Suppressor macrophage (primary cell): ENCODE data around the gene EFNA5.

Experiments used
- DNase-seq, 4 experiments: peaks; one replicate each; pipeline ENCODE4 v3.0.0-alpha.2; 2020 to 2022

The EFNA5 gene

DNA sequence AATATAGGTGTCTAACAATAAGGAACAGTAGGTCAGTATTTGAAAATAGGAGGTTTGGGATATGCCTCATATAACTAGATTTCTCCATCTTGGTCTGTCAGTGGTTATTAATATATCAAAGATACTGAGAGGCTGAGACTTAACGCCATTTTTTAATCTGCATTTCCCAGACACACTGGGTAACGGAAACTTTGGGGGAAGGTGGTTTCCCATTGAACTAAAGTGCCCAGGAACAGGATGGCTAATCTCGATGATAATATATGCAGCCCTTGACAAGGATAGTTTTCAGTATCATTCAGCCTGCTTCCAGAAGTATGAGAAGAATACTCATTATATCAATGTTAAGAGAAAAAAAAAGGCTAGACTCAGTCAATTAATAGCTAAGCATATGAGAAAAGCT lies 30.7 kb downstream of the EFNA5 start:
- no peak for DNase-seq

DNA sequence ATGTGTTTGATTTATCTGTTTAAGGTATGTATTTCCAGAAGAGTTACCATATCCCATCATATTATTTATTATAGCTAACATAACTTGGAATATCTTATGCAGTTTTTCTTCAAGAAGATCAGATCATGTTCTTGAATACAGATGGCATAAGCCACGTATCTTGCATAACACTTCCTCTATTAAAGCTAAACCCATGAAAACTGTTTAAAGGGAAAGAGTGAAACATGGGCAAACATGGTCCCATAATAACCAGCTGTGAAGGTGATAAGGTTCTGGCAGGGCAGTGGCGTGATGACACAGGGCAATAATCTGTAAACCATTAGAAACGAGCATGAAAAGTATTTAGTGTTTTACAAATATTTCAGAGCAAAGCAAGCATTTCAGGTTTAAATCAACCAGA lies 34.2 kb downstream of the EFNA5 start:
- DNase-seq: peak in 1 of 4 experiments; percentile 1

DNA sequence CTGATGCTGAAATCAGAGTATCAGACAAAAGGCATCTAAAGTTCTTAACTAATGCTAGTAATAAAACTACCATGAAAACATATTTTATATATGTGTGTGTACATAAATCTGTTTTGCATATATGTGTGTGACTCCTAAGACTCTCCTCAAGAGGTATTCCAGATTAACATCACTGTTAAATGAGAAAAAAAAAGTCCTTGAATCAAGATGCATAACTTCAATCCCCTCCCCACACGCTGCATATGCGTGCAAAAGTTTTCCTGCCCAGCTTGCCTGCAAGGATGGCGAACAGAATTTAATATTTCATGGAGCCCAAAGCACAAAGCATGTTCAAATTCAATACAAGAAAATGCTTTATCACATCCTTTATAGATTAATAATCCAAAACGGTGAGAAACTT lies 34.7 kb downstream of the EFNA5 start:
- DNase-seq: no peak

DNA sequence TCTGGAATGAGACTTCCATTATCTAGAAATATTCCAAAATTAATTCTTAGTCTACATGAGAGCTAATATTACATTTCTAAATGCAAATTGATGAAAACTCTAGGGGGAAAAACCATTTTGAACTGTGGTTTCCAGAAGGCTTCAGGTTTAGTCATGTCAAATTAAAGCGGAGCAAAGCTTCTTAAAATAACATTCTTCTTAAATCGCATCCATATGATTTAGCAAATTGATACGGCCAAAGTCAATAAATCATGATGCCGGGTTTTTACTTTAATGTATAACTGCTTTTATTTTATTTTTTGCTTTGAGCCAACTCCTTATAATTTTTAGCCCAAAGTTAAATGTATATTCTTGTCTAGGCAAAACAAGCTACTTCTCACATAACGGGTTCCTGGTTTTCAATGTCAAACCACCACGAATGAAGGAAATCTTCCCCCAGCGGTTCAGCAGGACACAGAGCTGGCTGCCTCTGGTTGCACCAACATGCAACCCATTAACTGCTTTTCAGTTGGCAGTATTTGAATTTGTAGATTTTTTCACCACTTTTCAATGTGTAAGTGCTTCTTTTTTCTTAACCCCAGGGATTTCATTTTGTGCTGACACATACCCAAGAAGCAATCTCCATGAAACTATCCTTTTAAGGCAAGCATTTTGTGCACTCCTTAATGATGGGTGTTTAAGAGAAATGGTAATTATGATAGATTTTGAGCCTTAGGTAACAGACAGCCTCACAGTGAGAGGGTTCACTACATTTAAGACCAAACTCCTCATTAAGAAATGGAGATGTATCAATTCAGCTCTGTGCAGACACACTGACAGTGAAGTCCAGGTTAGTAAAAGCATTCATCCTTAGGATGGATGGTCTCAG lies 35.5 kb downstream of the EFNA5 start:
- no peak for DNase-seq

DNA sequence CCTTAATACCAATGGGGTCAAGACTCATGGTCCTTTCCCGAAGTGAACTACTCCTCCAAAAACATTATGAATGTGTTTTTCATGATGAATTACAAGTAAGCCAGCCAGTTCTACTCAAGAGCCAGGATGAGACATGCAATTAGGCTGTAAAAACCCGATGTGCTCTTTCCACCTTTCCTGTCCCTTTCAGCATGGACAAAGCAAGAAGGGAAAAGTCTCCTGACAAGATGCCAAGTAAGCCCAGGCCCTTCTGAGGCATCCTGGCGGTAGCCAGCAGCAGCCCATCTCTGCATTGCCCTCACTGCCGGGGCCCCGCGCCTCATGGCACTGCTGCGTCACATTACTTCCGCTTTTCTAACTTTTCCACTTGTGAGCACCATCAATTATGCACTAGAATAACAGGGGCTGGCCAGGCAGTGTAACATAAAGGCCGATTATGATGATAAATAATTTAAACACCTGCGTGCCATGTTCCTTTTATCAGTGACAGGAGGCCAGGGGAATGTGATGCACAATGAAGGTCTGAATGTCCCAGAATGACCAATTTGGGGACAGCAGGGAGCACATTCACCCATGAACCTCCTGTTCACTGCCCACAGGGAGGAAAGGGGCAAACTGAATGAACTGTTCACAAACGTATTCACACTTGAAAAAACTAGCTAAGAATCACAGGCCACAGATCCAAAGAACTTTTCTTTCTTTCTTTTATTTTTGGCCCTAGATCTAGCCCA lies 37.4 kb downstream of the EFNA5 start:
- no peak for DNase-seq

DNA sequence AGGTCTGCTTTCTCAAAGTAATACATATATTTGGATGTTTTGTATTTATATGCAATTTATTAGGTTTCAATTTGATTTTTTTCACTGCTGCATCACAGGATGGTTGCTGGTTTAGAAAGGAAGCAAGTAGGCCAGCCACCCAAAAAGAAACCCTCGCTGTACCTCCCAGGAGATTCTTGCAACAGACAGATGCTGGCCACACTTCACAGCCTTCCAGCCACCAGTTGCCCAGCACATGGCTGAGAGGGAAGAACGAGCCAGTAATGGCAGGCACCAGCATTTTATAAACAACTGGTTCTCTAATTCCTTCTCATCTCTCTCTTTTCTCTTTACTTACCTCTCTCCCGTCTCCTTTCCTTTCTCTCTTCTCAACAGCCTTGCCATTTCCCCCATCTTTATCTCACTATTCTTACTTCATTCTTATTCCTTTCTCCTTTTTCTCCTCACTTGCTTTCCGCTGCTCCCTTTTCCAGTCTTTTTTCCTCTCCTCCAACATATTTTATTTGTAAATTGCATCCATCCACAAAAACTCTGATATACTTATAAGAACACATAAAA lies 38.9 kb downstream of the EFNA5 start:
- no peak for DNase-seq

DNA sequence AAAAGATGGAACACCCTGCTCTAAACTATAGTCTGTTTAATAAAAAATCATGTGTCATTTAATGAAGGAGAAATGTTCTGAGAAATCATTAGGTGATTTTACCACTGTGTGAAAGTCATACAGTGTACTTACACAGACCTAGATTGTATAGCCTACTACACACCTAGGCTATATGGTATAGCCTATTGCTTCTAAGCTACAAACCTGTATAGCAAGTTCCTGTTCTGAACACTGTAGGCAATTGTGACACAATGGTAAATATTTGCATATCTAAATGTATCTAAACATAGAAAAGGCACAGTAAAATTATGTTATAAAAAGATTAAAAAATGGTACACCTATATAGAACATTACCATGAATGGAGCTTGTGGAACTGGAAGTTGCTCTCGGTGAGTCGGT lies 40.6 kb downstream of the EFNA5 start:
- no peak for DNase-seq

DNA sequence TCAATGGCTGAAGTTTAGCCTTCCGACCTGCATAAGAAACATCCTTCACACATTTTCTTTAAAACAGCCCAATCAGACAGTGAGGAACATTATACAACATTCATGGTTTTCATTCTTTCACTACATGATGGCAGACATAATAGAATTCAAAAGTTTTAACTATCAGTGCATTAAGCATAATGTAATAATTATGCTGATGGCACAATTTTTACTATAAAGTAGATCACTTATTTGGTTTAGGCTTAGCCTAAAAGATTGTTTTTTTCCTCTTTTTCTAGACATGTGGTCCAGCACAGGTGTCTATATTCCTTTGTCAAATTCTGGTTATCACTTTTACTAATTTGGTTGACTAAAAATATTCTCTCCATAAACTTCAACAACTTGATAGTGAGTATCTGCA lies 46.5 kb downstream of the EFNA5 start:
- DNase-seq: no peak

DNA sequence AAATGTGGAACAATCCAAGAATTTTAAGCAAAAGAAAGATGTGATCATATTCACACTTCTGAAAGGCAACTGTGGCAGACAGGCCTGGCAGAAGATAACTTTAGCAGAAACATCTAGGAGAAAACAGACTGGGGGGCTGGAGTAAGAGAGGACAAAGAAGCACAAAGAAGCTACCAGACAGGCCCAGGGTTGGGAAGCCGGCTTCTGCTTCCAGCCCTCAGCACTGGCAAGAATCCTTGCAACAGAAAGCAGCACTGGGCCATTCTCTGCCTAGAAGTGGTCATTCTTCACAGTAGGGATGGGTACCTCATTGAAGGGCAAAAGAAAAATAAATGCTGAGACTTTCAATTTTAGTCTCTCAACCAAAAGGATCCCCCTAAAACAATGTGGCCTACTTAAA lies 49.6 kb downstream of the EFNA5 start:
- DNase-seq: no peak

DNA sequence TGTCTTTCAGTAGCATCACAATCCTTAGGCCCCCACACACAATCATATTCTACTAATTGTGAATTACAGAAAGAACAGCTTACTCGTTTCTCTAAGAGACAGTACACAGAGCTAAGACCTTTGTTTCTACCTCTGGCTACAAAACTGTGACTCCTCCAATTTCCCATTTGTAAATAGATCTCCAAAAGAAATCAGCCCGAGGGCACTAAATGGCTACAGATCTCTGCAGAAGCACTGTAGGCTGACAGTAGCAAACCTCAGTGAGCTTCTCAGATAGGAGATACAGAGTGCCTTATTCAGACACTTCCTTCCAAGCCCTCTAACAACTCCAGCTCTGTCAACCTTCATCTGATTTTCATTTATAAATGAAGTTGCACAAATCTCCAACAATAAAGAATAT lies 51.0 kb downstream of the EFNA5 start:
- DNase-seq: no peak

DNA sequence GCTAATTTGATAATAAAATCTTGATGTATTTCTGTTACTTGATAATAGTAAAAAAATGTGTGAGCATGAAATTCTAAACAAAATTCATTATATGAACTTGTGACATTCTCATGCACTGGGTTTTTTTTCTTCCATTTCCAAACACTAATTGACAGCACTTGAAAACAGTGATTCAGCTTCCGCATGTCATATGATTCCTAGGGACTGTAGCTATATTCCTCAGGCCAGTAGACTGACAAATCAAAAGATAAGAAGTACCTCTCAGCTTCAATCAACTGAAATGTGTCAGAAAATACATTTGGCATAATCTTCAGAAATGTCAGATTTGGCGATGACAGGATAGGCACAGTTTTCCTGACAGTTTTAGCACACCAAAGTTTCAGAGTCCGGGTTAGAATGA lies 52.5 kb downstream of the EFNA5 start:
- DNase-seq: no peak

DNA sequence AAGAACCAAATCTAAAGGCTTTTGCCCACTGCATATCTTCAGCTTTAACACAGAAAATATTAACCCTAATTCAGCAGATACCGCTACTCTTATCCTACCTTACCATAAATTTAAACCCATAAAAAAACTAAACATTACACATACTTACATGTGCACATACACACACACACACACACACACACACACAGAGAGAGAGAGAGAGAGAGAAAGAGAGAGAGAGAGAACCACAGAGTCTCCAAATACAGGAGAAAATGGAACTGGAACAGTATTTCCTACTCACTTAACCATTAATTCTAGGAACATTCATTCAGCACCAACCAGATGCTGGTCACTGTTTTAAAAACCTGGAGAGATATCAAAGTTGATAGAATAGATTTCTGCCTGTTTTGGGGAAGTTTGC lies 53.7 kb downstream of the EFNA5 start:
- DNase-seq: no peak

DNA sequence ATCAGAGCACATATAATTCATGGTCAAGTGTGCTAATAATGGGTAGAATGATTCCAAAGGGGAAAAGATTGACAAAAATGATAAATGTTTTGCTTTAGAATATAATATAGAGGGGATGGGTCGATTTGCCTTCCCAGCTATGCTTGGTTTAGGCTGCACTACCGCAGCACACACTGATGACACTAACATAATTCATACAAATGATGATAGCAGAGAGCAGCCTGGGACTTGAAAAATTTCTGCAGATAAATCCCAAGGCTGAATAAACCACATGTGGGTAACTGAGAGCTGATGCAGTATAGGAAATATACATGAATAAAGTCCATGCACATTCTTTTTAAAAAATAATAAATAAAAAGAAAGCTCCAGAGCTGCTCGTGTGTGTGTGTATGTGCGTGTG lies 54.5 kb downstream of the EFNA5 start:
- no peak for DNase-seq

DNA sequence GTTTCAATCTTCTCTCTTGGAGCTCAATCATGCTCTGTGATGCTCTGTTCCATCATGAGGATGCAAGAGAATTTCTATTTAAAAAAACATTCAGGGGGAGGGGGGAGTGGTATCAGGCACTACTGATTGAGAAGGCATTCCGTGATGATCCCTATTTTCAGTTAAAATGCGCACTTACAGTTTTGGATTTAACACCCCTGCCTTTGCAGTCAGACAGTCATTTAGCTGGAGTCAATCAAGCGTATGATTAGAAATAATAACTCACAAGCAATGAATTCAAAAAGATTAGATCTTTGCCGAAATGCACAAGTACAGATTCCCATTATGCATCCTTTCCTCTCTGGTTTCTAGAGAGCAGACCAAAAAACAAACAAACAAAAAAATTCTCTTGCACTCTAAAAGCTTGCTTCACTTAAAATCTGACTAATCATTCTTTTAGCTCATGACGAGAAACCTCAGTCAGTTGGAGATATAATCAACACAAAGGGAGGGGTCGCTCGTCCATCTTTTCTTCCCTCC lies 55.4 kb downstream of the EFNA5 start:
- DNase-seq: no peak

DNA sequence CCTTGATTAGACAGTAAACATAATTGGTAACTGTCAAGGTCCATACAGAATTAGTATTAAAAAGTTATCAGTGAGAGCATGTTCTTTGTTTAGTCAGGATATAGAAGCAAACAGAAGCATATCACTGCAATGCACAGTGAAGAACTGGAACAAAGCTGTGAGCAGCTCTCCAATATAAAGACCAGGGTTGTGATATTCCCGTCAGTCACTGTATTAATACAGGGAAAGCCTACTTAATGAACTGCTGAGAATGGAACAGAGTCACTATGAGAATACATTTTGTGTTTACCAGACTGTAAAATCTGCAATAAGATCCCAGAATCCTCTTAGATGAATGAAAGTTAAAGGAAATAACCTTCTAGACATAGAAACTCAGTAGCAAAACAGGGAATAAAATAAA lies 58.2 kb downstream of the EFNA5 start:
- DNase-seq: no peak

DNA sequence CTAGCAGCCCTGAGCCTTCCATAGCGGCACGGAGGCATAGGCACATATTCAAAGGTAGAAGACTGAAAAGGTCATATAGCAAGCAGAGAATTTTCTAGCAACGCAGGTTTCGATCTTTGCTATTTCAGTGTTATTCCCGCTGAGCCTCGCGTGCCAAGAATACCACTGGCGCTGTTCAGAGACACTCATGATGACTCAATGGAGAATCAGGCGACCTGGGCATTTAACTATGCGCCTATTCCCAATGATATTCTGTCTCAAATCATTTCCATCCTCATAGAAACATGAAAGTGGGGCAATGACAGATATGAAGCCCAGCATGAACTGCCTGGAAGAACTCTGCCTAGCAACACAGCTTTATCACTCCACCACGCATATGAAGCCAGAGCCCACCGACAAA lies 59.9 kb downstream of the EFNA5 start:
- no peak for DNase-seq

DNA sequence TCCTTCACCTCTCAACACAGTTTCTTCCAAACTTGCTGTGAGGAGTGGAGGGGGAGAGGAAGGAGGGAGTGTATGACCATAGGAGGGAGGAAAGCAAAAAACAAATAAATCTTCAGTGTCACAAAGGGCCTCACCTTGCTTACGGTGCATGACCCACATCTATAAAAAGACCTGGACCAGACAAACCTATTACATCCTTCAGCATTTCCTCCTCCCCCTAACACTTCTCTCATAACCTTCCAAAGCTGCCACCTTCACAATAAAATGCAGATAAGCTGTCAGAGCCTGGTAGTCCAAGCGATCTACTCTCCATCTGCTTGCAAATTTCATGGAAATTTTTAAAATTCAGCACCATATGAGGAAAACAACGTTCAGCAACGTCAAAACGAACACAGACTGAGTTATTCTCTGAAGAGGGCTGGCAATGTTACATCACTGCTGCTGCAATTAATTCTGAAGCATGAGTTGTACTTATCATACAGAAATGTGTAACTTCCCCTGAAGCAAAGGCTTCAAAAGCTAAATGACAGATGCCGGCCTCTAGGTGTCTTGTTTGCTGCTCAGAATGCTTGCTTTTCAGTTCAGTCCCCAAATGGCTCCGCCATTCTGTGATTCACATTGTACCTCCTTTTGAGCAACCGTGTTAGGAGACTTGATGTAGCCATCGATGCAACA lies 62.9 kb downstream of the EFNA5 start:
- no peak for DNase-seq

DNA sequence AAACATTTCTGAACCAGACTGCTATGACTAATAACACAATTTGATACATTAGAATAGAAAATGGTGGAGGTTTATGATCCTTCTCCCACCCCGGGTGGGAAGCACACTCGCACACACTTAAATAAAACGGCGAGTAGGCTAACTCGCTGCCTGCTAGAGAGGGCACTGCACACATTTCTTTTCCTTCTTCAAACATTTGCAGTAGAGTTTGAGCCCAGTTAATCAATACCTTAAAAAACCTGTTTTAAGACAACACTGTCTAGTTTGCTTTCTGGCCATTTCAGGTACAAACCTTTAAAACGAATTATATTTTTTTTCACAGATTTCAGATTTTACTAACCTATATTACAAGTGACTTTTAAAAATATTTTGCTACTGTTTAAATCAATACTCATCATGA lies 63.5 kb downstream of the EFNA5 start:
- no peak for DNase-seq

DNA sequence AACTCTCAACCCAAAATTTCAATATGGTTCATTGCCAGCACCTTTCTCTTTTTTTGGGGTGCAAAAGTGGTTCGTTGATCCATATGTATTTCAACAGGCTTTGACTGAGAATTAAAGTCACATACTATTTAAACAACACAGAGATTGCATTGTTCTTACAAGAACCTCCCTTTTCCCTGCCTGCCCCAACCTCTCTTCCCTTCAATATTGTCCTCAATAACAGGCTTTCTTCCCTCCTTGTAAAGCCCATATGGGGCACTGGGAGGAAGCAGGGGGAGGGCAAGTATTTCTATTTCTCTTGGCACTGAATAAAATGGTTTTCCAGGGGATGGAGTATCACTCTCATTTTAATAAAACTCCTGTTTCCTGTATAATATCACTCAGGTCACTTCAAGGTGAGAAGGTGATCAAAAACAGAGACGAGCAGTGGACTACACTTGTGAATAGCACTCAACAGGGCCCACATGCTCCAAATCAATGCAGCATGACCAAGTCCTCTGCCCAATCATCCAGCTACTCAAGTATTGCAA lies 65.1 kb downstream of the EFNA5 start:
- no peak for DNase-seq

DNA sequence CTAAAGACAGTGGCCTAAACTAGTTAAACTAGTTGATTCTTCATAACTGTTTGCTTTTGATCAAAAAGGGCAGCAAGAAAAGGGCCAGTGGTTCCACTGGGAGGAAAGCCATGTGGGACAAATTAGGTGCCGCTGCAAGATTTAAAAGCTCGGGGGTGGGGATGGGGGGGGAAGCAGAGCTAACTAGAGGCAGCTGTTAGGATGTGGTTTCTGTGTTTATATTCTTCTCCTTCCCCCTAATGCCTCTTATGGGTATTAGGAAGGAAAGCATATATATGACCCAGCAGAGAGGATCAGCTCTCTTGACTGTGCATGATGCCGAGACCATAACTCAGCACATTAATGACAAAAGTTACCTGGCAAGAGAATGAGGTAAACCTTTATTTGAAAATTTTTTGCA lies 65.7 kb downstream of the EFNA5 start:
- DNase-seq: no peak

DNA sequence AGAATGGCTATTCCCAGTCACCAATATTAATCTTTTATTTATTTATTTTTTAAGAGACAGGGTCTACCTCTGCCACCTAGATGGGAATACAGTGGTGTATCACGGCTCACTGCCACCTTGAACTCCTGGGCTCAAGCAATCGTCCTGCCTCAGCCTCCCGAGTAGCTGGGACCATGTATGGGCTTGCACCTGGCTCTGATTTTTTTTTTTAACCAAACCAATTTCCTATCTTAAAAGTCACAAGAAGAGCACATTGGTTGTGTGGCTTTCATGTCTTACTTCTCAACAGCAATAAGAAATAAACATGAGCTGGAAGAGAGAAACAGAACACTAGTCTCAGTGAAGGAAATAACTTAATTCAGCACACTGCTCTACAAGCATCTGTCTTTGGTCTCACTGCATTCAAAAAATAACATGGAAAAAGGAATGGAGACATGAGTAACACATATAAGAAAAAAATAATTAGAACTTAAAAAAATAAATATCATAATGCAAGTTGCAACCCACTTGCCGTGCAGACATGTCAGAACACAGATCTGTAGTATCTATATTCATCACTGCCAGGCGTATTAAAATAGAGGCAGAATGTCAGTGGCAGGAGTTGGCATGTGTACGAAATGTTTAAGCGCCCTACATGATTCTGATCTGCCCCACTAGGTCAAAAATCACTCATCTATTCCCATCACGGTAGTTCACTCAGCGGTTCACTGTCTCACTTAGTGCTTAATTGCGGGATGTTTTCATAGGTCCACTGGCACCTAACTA lies 66.4 kb downstream of the EFNA5 start:
- DNase-seq: no peak

DNA sequence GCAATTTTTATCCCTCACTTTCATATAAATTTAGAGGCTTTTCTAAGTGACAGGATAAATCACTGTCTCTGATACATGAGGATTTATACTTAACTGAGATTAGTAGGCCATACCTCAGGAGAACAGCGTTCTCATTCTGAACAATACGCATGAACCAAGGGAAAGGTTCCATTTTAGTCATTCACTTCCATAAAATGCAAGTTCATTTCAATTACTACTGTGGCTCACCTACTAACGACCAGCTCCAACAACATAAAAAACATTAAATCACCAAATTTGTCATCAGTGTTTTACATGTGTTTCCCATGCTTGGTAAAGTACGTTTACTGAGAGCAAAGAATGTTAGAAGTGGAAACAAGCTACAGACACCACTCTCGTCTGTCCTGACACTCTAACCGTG lies 67.4 kb downstream of the EFNA5 start:
- DNase-seq: no peak
